ENCODE measurements around the gene KCNJ10. TPM values are rescaled to one million over a fixed set of nuclear protein-coding genes. Genes with fewer than 3 reads are reported as not detected.

KCNJ10 gene
- total RNA-seq, 2 experiments from 2014 or later, result 0.29 TPM; not detected in 1

- CTCF ChIA-PET (ENCODE audit: unreplicated experiment), result no interaction called here
- intact Hi-C loops (cut with micrococcal nuclease; ENCODE audit: unreplicated experiment), result no loop called here
Observed at GRCh38 chr1:159986531-159986930, 83.4 kb downstream of the KCNJ10 start.

GRCh38 chr1:159986093-159986492, 83.9 kb downstream of the KCNJ10 start:
- no peaks in the 10 kb centered on the region for H3K9me3 ChIP-seq (ENCODE audit: low read length)
- no peaks in the 10 kb centered on the region for H3K9me2 ChIP-seq (ENCODE audit: insufficient read depth, low read length)
- no peaks in the 10 kb centered on the region for H4K20me1 ChIP-seq (ENCODE audit: insufficient read depth, low read length)
- no peak overlapping the region for H3K4me2 ChIP-seq (ENCODE audit: low read length)
- TF ChIP-seq CTCF (conservative IDR thresholded peaks at IDR 0.05; ENCODE audit: low read length), result no peak
- TF ChIP-seq EZH2phosphoT487 (IDR thresholded peaks at IDR 0.05; ENCODE audit: borderline replicate concordance, low read depth, low read length), result no peak
- no peak overlapping the region for H3K27ac ChIP-seq (ENCODE audit: low read depth, low read length, poor library complexity, severe bottlenecking)
- no peak overlapping the region for H3K4me3 ChIP-seq (ENCODE audit: low read depth, low read length, poor library complexity, severe bottlenecking)
- H3K4me1 ChIP-seq (ENCODE audit: insufficient read depth, low read length, poor library complexity, severe bottlenecking), result no peaks in the 10 kb centered on the region
- BruUV-seq (replicated peaks), result no TSS peak
- CTCF ChIA-PET (ENCODE audit: unreplicated experiment), result no interaction called here
- H3K36me3 ChIP-seq (ENCODE audit: insufficient read depth, low read length), result no peaks in the 10 kb centered on the region
- H2AFZ ChIP-seq (ENCODE audit: low read length), result no peak overlapping the region
- intact Hi-C loops (cut with micrococcal nuclease; ENCODE audit: unreplicated experiment), result no loop called here
- no peaks in the 10 kb centered on the region for H3K79me2 ChIP-seq (ENCODE audit: insufficient read depth, low read depth, low read length)
- POLR2A ChIA-PET, result interaction anchor here (0.6 kb wide), 1 partner anchor 82 kb away, joined by 3 read pairs; no protein-coding TSS in a partner anchor
- no peak for DNase-seq (ENCODE audit: low spot score)

More at GRCh38 chr1:159986531-159986930, 83.4 kb downstream of the KCNJ10 start:
- Histone ChIP-seq H3K36me3 (ENCODE audit: insufficient read depth, low read length) (no peaks in the 10 kb centered on the region), H3K4me1 (ENCODE audit: insufficient read depth, low read length, poor library complexity, severe bottlenecking) (no peaks in the 10 kb centered on the region), H4K20me1 (ENCODE audit: insufficient read depth, low read length) (no peaks in the 10 kb centered on the region), H3K9me3 (ENCODE audit: low read length) (no peaks in the 10 kb centered on the region), H3K79me2 (ENCODE audit: insufficient read depth, low read depth, low read length) (no peaks in the 10 kb centered on the region), H2AFZ (ENCODE audit: low read length) (no peak overlapping the region), H3K4me3 (ENCODE audit: low read depth, low read length, poor library complexity, severe bottlenecking) (no peak overlapping the region), H3K4me2 (ENCODE audit: low read length) (no peak overlapping the region), H3K27ac (ENCODE audit: low read depth, low read length, poor library complexity, severe bottlenecking) (no peak overlapping the region), H3K9me2 (ENCODE audit: insufficient read depth, low read length) (no peaks in the 10 kb centered on the region)
- POLR2A ChIA-PET, result interaction anchor here (0.6 kb wide), 1 partner anchor 83 kb away, joined by 3 read pairs; no protein-coding TSS in a partner anchor
- TF ChIP-seq CTCF (conservative IDR thresholded peaks at IDR 0.05; ENCODE audit: low read length), result no peak
- TF ChIP-seq EZH2phosphoT487 (IDR thresholded peaks at IDR 0.05; ENCODE audit: borderline replicate concordance, low read depth, low read length), result no peak
- no TSS peak for BruUV-seq (replicated peaks)
- DNase-seq (ENCODE audit: low spot score), result no peak

- CTCF ChIA-PET (ENCODE audit: unreplicated experiment), result no interaction called here
- H2AFZ ChIP-seq (ENCODE audit: low read length), result no peak overlapping the region
- no peaks in the 10 kb centered on the region for H3K4me1 ChIP-seq (ENCODE audit: insufficient read depth, low read length, poor library complexity, severe bottlenecking)
- no peaks in the 10 kb centered on the region for H3K9me2 ChIP-seq (ENCODE audit: insufficient read depth, low read length)
- H4K20me1 ChIP-seq (ENCODE audit: insufficient read depth, low read length), result no peaks in the 10 kb centered on the region
- H3K4me3 ChIP-seq (ENCODE audit: low read depth, low read length, poor library complexity, severe bottlenecking), result no peak overlapping the region
- no TSS peak for BruUV-seq (replicated peaks)
- no peaks in the 10 kb centered on the region for H3K79me2 ChIP-seq (ENCODE audit: insufficient read depth, low read depth, low read length)
- TF ChIP-seq CTCF (conservative IDR thresholded peaks at IDR 0.05; ENCODE audit: low read length) (no peak), EZH2phosphoT487 (IDR thresholded peaks at IDR 0.05; ENCODE audit: borderline replicate concordance, low read depth, low read length) (no peak)
- intact Hi-C loops (cut with micrococcal nuclease; ENCODE audit: unreplicated experiment), result no loop called here
- no peak for DNase-seq (ENCODE audit: low spot score)
- H3K4me2 ChIP-seq (ENCODE audit: low read length), result no peak overlapping the region
- H3K36me3 ChIP-seq (ENCODE audit: insufficient read depth, low read length), result no peaks in the 10 kb centered on the region
- no peak overlapping the region for H3K27ac ChIP-seq (ENCODE audit: low read depth, low read length, poor library complexity, severe bottlenecking)
- H3K9me3 ChIP-seq (ENCODE audit: low read length), result no peaks in the 10 kb centered on the region
- POLR2A ChIA-PET, result no interaction called here
Observed at GRCh38 chr1:159985473-159985872, 84.5 kb downstream of the KCNJ10 start.
